Uterus (tissue), 2 donors: ENCODE results near the gene RNF166.

Experiments used
- CTCF ChIP-seq, 4 experiments: fragments of 200-600 bp in 2 of 4; fragments of 450-650 bp in 2 of 4; sonication (generic) in 2 of 4; IDR thresholded peaks; one replicate each; pipeline ENCODE4 v1.5.1; 2016 to 2019; ENCODE audit warnings: antibody characterized with exemption in 4 of 4, mild to moderate bottlenecking in 2 of 4, moderate library complexity in 1 of 4
- POLR2A ChIP-seq, 2 donors: fragments of 450-650 bp; IDR thresholded peaks; one replicate each; pipeline ENCODE4 v1.6.1; 2016; ENCODE audit warnings: antibody characterized with exemption in 2 of 2, mild to moderate bottlenecking in 1 of 2, moderate library complexity in 1 of 2

- TF ChIP-seq CTCF (IDR thresholded peaks at IDR 0.05) (no peak), POLR2A (IDR thresholded peaks at IDR 0.05) (no peak)
Measured at GRCh38 chr16:88678224-88678979, 27.8 kb downstream of the RNF166 start.
